Stomach (tissue), 4 donors: ENCODE measurements around the gene CCT3.

ENCODE experiments used
- CTCF ChIP-seq, 7 experiments: fragments of 450-650 bp in 4 of 7; fragments of 200-600 bp in 3 of 7; sonication (generic) in 3 of 7; IDR thresholded peaks; one replicate each; pipeline ENCODE4 v1.5.1; 2016 to 2019; ENCODE audit warnings: antibody characterized with exemption in 7 of 7, control low read depth in 2 of 7, mild to moderate bottlenecking in 1 of 7
- POLR2A ChIP-seq, 4 donors: fragments of 450-650 bp; IDR thresholded peaks; one replicate each; pipeline ENCODE4 v1.6.1; 2016; ENCODE audit warnings: antibody characterized with exemption in 4 of 4, control low read depth in 2 of 4, mild to moderate bottlenecking in 1 of 4, moderate library complexity in 1 of 4
- POLR2AphosphoS5 ChIP-seq, 3 donors: sonication (generic); formaldehyde crosslinking; IDR thresholded peaks; one replicate each; pipeline ENCODE4 v1.6.1; 2016; ENCODE audit warnings: antibody characterized with exemption in 3 of 3

- TF ChIP-seq CTCF (IDR thresholded peaks at IDR 0.05) (no peak), POLR2A (IDR thresholded peaks at IDR 0.05) (no peak), POLR2AphosphoS5 (IDR thresholded peaks at IDR 0.05) (no peak)
These were observed 8.5 kb upstream of the CCT3 start for GRCh38 chr1:156346636-156347035.
